Thoracic aorta (tissue), 2 donors: ENCODE results near the gene UXT. TPM values are rescaled to one million over a fixed set of nuclear protein-coding genes. Genes with fewer than 3 reads are reported as not detected.

Experiments used
- ATAC-seq: fragments of 150-250 bp; one replicate; pipeline ENCODE4 v1.8.0; 2017; ENCODE audit warnings: low read depth; ENCODE audit not compliant: insufficient number of reproducible peaks, low FRiP score
- DNase-seq: peaks from one replicate; pipeline ENCODE4 v3.0.0-alpha.2; 2020; ENCODE audit warnings: low spot score
- H3K27ac ChIP-seq, 2 donors: fragments of 200-600 bp; sonication (generic); 1 replicate in 1 of 2; 2 replicates in 1 of 2; pipeline ENCODE4 v1.5.1; 2016; ENCODE audit warnings: mild to moderate bottlenecking in 2 of 2, moderate library complexity in 2 of 2
- H3K27me3 ChIP-seq: fragments of 200-600 bp; sonication (generic); replicated peaks from 2 replicates; pipeline ENCODE4 v1.6.0; 2016; ENCODE audit warnings: mild to moderate bottlenecking; ENCODE audit not compliant: insufficient read depth
- H3K36me3 ChIP-seq: fragments of 200-600 bp; sonication (generic); one replicate; pipeline ENCODE4 v1.5.1; 2016
- H3K4me1 ChIP-seq, 2 donors: fragments of 200-600 bp; sonication (generic); 1 replicate in 1 of 2; 2 replicates in 1 of 2; pipeline versions ENCODE4 v1.5.1 to v1.6.0; 2016; ENCODE audit warnings: low read depth in 2 of 2, mild to moderate bottlenecking in 1 of 2; ENCODE audit not compliant: control insufficient read depth in 1 of 2
- H3K4me3 ChIP-seq: fragments of 200-600 bp; sonication (generic); 2 replicates; pipeline ENCODE4 v1.5.1; 2016; ENCODE audit warnings: mild to moderate bottlenecking
- H3K9me3 ChIP-seq: fragments of 200-600 bp; sonication (generic); 2 replicates; pipeline ENCODE4 v1.5.1; 2016
- CTCF ChIP-seq: fragments of 200-600 bp; sonication (generic); IDR thresholded peaks from one replicate; pipeline ENCODE4 v1.5.1; 2019; ENCODE audit warnings: antibody characterized with exemption
- total RNA-seq, 2 donors: library from RNA; depleted of rRNA; stranded (reverse); fragments of >200 nt; gene quantifications; one replicate each; pipeline versions ENCODE4 v1.1.0 to v1.2.3, GENCODE V29; 2016

The UXT gene
- total RNA-seq: 100 to 1,000 TPM in 1 of 2 donors, 10 to 100 TPM in 1; 71.8 to 124 TPM

- ATAC-seq (peak; percentile 84), DNase-seq (peak; percentile 63)
- Histone ChIP-seq H3K9me3 (no peaks in the 10 kb centered on the region), H3K36me3 (peaks cover 3% of the 10 kb centered on the region), H3K4me1 (peaks cover 0 to 4% of the 10 kb centered on the region in 2 donors), H3K4me3 (peak within 1 kb of the TSS; percentile 84), H3K27me3 (no peaks in the 10 kb centered on the region), H3K27ac (peak within 1 kb of the TSS; percentile 95 to 97)
- TF ChIP-seq CTCF: no peak
Measured at GRCh38 chrX:47658684-47659420, at the start of gene UXT. Gene UXT (minus strand): TSS chrX:47659180. CDS start chrX:47658927, 253 bp downstream.

GRCh38 chrX:47707031-47707780, 48.2 kb upstream of the UXT start:
- no peak for DNase-seq
- TF ChIP-seq CTCF: no peak
- ATAC-seq: no peak
- H3K4me3 ChIP-seq: no peak overlapping the region
- no peaks in the 10 kb centered on the region for H3K27me3 ChIP-seq
- H3K36me3 ChIP-seq: no peaks in the 10 kb centered on the region
- no peaks in the 10 kb centered on the region for H3K9me3 ChIP-seq
- no peaks in the 10 kb centered on the region for H3K4me1 ChIP-seq
- H3K27ac ChIP-seq: no peak overlapping the region

GRCh38 chrX:47706575-47706974, 47.6 kb upstream of the UXT start:
- Histone ChIP-seq H3K36me3 (no peaks in the 10 kb centered on the region), H3K4me1 (no peaks in the 10 kb centered on the region), H3K27ac (no peak overlapping the region), H3K27me3 (no peaks in the 10 kb centered on the region), H3K9me3 (no peaks in the 10 kb centered on the region), H3K4me3 (no peak overlapping the region)
- TF ChIP-seq CTCF: no peak
- no peak for DNase-seq
- no peak for ATAC-seq

GRCh38 chrX:47704736-47705135, 45.8 kb upstream of the UXT start:
- Histone ChIP-seq H3K9me3 (no peaks in the 10 kb centered on the region), H3K4me1 (no peaks in the 10 kb centered on the region), H3K27ac (no peak overlapping the region), H3K36me3 (no peaks in the 10 kb centered on the region), H3K27me3 (no peaks in the 10 kb centered on the region), H3K4me3 (no peak overlapping the region)
- no peak for TF ChIP-seq CTCF
- no peak for ATAC-seq
- no peak for DNase-seq

GRCh38 chrX:47697181-47697580, 38.2 kb upstream of the UXT start:
- no peak overlapping the region for H3K27ac ChIP-seq
- no peak for ATAC-seq
- no peak for TF ChIP-seq CTCF
- H3K9me3 ChIP-seq: no peaks in the 10 kb centered on the region
- no peaks in the 10 kb centered on the region for H3K27me3 ChIP-seq
- H3K36me3 ChIP-seq: no peaks in the 10 kb centered on the region
- H3K4me1 ChIP-seq: no peaks in the 10 kb centered on the region
- no peak for DNase-seq
- no peak overlapping the region for H3K4me3 ChIP-seq
